Measurements from ENCODE around the gene C12orf76. TPM values are rescaled to one million over a fixed set of nuclear protein-coding genes. Genes with fewer than 3 reads are reported as not detected.
"Not testable (repeated sequence)": the region's sequence is repeated elsewhere in the genome, so short reads cannot be mapped to it uniquely, and the experiment has no call there.

Gene C12orf76
- total RNA-seq, 1 donor, result 47.4 TPM

- DNase-seq (ENCODE audit: low read depth in 2 of 3, low spot score in 2 of 3), result no peak
Observed at GRCh38 chr12:110028323-110028722, 20.0 kb downstream of the C12orf76 start.

GRCh38 chr12:110024051-110024450 is 24.3 kb downstream of the C12orf76 start:
- DNase-seq (ENCODE audit: low read depth in 2 of 3, low spot score in 2 of 3), result no peak

GRCh38 chr12:110023059-110023980 is 25.0 kb downstream of the C12orf76 start:
- DNase-seq (ENCODE audit: low read depth in 2 of 3, low spot score in 2 of 3), result no peak

- no peak for DNase-seq (ENCODE audit: low read depth in 2 of 3, low spot score in 2 of 3)
Observed at GRCh38 chr12:110020956-110021355, 27.4 kb downstream of the C12orf76 start.

GRCh38 chr12:110015132-110015531 is 33.2 kb downstream of the C12orf76 start:
- peak in 1 of 3 donors; percentile 58 for DNase-seq (ENCODE audit: low read depth in 2 of 3, low spot score in 2 of 3)

- no peak for DNase-seq (ENCODE audit: low read depth in 2 of 3, low spot score in 2 of 3)
Observed at GRCh38 chr12:110012659-110013058, 35.7 kb downstream of the C12orf76 start.

- DNase-seq (ENCODE audit: low read depth in 2 of 3, low spot score in 2 of 3), result no peak
Observed at GRCh38 chr12:110012137-110012536, 36.2 kb downstream of the C12orf76 start.

DNA sequence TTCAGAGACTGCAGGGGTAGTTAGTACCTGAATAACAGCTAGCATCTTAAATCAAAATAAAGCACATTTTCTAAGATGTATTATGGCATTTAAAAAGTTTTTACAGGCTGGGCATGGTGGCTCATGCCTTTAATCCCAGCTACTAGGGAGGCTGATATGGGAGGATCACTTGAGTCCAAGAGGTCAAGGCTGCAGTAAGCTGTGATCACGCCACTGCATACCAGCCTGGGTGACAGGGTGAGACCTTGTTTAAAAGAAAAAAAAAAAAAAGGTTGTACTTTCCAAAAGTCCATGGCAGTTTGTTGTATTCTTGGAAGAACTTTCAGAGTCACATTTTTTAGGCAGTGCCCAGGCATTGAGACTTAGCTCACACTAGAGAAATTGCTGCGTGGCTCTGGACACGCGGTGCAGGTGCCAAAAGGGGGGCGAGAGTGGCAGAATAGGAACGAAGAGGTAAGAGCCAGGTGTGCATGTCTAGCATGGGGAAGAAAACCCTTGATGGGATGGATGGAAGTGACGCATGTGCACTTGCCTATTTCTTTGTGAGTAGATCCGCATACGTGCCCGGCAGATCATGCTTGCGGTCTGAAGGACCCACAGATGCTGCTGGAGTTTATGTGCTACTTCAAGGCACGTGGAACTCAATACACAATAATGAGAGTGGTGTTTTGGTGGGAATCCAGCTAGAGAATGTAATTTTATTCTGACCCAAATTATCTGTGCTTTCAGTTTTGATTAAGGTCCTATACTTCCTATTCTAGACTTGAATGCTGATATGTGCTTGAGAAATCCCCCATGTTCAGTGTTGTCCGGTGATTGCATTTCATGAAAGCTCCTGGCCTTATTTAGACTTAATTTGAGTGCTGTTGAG is 37.2 kb downstream of the C12orf76 start:
- no peak for DNase-seq (ENCODE audit: low read depth in 2 of 3, low spot score in 2 of 3)

DNA sequence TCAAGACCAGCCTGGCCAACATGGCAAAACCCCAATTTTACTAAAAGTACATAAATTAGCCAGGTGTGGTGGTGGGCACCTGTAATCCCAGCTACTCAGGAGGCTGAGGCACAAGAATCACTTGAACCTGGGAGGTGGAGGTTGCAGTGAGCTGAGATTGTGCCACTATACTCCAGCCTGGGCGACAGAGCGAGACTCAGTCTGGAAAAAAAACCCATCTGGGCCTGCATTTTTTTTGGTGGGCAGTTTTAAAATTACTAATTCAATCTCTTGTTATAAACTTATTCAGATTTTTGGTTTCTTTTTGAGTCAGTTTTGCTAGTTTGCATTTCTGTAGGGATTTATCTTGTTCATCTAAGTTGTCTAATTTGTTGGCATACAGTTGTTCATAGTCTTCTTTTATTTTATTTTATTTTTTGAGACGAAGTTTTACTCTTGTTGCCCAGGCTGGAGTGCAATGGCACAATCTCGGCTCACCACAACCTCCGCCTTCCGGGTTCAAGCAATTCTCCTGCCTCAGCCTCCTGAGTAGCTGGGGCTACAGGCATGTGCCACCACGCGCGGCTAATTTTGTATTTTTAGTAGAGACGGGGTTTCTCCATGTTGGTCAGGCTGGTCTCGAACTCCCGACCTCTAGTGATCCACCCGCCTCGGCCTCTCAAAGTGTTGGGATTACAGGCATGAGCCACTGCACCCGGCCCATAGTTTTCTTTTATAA is 39.5 kb downstream of the C12orf76 start:
- DNase-seq (ENCODE audit: low read depth in 2 of 3, low spot score in 2 of 3), result not testable (repeated sequence)

GRCh38 chr12:110007881-110008280 is 40.4 kb downstream of the C12orf76 start:
- peak in 1 of 3 donors; percentile 50 for DNase-seq (ENCODE audit: low read depth in 2 of 3, low spot score in 2 of 3)

DNA sequence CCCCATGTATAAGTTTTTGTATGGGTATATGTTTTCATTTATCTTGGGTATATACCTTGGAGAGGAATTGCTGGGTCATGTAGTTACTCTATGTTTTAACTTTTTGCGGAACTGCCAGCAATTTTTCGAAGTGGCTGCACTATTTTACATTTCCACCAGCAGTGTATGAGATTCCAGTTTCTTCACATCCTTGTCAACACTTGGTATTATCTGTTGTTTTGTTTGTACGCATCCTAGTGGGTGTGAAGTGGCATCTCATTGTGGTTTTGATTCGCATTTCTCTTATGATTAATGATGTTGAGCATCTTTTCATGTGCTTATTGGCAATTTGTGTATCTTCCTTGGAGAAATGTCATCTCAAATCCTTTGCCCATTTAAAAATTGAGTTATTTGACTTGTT is 42.2 kb downstream of the C12orf76 start:
- no peak for DNase-seq (ENCODE audit: low read depth in 2 of 3, low spot score in 2 of 3)

GRCh38 chr12:110005319-110005973 is 42.9 kb downstream of the C12orf76 start:
- no peak for DNase-seq (ENCODE audit: low read depth in 2 of 3, low spot score in 2 of 3)

DNA sequence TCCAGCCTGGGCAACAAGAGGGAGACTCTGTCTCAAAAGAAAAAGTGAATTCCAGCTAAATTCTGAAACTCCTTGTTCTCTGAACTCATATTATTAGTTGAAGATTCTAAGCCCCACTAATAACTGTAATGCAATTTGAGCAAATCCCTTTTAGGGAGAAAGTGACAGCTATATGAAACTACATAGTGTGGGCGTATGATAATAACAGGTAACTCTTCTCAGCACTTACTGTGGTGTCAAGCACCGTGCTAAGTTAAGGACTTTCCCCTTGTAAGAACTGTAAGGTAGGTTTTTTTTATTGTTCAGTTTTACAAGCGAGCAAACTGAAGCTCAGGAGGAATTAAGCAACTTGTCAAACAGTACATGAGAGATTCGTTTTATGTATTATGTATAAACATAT is 43.7 kb downstream of the C12orf76 start:
- no peak for DNase-seq (ENCODE audit: low read depth in 2 of 3, low spot score in 2 of 3)

GRCh38 chr12:110002676-110003515 is 45.4 kb downstream of the C12orf76 start:
- DNase-seq (ENCODE audit: low read depth in 2 of 3, low spot score in 2 of 3), result no peak

DNA sequence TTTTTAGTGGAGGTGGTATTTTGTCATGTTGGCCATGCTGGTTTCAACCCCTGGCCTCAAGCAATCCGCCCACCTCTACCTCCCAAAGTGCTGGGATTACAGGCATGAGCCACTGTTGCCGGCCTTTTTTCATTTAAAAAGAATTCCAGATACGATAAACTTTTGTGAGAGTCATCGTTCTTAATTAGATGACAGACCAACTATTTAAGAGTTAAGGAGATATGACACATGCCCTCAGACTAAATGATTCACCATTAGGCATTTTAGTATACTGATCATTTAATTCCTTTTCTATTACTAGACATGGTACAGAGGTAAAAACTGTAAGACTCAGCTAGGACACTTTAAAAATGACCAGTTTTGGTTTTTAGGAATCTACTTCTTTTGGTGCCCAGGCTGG is 46.7 kb downstream of the C12orf76 start:
- DNase-seq (ENCODE audit: low read depth in 2 of 3, low spot score in 2 of 3), result no peak

GRCh38 chr12:109999983-110000505 is 48.3 kb downstream of the C12orf76 start:
- DNase-seq (ENCODE audit: low read depth in 2 of 3, low spot score in 2 of 3), result no peak

DNA sequence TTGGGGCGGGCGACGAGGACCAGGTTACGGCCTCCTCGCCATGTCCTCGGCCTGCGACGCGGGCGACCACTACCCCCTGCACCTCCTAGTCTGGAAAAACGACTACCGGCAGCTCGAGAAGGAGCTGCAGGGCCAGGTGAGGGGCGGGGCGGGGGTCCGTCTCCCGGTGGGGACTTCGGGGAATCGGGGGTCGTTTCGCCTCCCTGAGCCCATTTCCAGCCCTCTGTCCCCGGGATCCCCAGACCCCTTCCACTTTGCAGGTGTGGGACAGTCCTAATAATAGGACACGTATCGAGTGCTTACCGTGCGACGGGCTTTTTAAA is 48.7 kb downstream of the C12orf76 start:
- DNase-seq (ENCODE audit: low read depth in 2 of 3, low spot score in 2 of 3), result no peak

DNA sequence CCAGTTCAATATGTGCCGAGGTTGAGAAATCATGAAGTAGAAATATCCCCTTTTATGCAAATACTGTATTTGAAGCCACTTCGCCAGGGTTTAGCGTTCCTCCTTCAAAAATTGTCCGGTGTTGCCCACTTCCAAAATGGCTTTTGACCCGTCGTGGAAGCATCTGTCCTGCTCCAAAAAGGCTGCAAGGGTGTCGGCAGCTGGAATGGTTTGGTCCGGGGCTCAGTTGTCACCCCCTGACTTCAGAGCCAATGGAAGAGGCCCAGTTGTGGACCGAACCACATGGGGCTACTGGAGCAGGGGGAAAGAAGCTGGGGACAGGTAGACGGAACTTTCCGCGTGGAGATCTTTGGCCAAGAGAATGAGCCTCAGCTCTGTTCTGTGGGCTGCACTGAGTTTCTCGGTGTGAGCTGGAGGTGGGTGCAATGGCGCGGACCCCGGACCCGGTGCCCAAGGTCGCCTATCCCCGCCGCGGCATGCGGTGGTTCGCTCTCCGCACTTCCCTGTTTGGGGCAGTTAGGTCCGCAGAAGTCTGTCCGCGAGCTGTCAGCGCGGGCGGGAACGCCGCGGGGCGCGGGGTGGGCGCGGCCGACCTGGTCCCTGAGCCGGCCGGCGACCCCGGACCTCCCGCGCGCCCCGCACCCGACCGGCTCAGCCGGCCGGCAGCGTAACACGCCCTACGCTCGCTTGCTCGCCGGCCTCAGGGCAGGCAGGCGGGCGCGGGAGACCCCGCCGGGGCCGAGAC is 49.2 kb downstream of the C12orf76 start, which contains the start of gene ANKRD13A:
TSS of gene ANKRD13A (plus strand) at position 527 of the 745 bp plus-strand sequence. CDS start 259 bp downstream, outside the sequence.
- peak; percentile 82 to 98 (median 97) for DNase-seq (ENCODE audit: low read depth in 2 of 3, low spot score in 2 of 3)

Measured in hematopoietic multipotent progenitor cell (in vitro differentiated cells).